Measurements from ENCODE around the gene B3GAT3.

GRCh38 chr11:62569611-62570010 is 52.2 kb downstream of the B3GAT3 start:
- no peak for TF ChIP-seq POLR2A (IDR thresholded peaks at IDR 0.05)
- TF ChIP-seq CTCF (IDR thresholded peaks at IDR 0.05): no peak
